Measurements from ENCODE around the gene IMPG1.

DNA sequence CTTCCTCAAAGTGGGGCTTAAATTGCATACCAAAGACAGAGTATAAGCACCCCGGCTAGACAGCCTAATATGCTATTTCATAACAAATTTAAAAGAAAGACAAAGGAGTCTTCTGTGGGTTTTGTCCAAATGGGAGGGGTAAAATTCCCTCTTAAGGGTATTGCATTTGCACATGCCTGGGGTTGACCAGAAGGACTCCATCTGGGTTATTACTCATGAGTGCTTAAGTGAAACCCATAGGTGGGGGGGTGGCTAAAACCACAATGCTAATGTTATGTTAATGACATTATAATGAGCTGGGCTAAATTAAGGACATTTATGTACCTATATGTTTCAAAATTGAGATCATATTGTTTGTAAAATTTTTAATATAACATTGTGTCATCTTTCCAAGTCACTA is 15.0 kb downstream of the IMPG1 start:
- TF ChIP-seq, protein P1, sequence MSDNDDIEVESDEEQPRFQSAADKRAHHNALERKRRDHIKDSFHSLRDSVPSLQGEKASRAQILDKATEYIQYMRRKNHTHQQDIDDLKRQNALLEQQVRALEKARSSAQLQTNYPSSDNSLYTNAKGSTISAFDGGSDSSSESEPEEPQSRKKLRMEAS (CRISPR knock-in tag; IDR thresholded peaks at IDR 0.05), result no peak
- TF ChIP-seq, protein P2, sequence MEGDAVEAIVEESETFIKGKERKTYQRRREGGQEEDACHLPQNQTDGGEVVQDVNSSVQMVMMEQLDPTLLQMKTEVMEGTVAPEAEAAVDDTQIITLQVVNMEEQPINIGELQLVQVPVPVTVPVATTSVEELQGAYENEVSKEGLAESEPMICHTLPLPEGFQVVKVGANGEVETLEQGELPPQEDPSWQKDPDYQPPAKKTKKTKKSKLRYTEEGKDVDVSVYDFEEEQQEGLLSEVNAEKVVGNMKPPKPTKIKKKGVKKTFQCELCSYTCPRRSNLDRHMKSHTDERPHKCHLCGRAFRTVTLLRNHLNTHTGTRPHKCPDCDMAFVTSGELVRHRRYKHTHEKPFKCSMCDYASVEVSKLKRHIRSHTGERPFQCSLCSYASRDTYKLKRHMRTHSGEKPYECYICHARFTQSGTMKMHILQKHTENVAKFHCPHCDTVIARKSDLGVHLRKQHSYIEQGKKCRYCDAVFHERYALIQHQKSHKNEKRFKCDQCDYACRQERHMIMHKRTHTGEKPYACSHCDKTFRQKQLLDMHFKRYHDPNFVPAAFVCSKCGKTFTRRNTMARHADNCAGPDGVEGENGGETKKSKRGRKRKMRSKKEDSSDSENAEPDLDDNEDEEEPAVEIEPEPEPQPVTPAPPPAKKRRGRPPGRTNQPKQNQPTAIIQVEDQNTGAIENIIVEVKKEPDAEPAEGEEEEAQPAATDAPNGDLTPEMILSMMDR (IDR thresholded peaks at IDR 0.05), result no peak
- TF ChIP-seq, protein P3, sequence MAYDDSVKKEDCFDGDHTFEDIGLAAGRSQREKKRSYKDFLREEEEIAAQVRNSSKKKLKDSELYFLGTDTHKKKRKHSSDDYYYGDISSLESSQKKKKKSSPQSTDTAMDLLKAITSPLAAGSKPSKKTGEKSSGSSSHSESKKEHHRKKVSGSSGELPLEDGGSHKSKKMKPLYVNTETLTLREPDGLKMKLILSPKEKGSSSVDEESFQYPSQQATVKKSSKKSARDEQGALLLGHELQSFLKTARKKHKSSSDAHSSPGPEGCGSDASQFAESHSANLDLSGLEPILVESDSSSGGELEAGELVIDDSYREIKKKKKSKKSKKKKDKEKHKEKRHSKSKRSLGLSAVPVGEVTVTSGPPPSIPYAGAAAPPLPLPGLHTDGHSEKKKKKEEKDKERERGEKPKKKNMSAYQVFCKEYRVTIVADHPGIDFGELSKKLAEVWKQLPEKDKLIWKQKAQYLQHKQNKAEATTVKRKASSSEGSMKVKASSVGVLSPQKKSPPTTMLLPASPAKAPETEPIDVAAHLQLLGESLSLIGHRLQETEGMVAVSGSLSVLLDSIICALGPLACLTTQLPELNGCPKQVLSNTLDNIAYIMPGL (CRISPR knock-in tag; IDR thresholded peaks at IDR 0.05), result no peak
- TF ChIP-seq, protein P4, sequence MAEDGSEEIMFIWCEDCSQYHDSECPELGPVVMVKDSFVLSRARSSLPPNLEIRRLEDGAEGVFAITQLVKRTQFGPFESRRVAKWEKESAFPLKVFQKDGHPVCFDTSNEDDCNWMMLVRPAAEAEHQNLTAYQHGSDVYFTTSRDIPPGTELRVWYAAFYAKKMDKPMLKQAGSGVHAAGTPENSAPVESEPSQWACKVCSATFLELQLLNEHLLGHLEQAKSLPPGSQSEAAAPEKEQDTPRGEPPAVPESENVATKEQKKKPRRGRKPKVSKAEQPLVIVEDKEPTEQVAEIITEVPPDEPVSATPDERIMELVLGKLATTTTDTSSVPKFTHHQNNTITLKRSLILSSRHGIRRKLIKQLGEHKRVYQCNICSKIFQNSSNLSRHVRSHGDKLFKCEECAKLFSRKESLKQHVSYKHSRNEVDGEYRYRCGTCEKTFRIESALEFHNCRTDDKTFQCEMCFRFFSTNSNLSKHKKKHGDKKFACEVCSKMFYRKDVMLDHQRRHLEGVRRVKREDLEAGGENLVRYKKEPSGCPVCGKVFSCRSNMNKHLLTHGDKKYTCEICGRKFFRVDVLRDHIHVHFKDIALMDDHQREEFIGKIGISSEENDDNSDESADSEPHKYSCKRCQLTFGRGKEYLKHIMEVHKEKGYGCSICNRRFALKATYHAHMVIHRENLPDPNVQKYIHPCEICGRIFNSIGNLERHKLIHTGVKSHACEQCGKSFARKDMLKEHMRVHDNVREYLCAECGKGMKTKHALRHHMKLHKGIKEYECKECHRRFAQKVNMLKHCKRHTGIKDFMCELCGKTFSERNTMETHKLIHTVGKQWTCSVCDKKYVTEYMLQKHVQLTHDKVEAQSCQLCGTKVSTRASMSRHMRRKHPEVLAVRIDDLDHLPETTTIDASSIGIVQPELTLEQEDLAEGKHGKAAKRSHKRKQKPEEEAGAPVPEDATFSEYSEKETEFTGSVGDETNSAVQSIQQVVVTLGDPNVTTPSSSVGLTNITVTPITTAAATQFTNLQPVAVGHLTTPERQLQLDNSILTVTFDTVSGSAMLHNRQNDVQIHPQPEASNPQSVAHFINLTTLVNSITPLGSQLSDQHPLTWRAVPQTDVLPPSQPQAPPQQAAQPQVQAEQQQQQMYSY (CRISPR knock-in tag; IDR thresholded peaks at IDR 0.05), result no peak
- TF ChIP-seq, protein P5, sequence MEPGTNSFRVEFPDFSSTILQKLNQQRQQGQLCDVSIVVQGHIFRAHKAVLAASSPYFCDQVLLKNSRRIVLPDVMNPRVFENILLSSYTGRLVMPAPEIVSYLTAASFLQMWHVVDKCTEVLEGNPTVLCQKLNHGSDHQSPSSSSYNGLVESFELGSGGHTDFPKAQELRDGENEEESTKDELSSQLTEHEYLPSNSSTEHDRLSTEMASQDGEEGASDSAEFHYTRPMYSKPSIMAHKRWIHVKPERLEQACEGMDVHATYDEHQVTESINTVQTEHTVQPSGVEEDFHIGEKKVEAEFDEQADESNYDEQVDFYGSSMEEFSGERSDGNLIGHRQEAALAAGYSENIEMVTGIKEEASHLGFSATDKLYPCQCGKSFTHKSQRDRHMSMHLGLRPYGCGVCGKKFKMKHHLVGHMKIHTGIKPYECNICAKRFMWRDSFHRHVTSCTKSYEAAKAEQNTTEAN (CRISPR knock-in tag; IDR thresholded peaks at IDR 0.05), result no peak
- TF ChIP-seq TEAD1 (CRISPR knock-in tag; IDR thresholded peaks at IDR 0.05) (no peak), ZNF532 (CRISPR knock-in tag; IDR thresholded peaks at IDR 0.05; ENCODE audit: borderline replicate concordance) (no peak), FOXJ3 (CRISPR knock-in tag; IDR thresholded peaks at IDR 0.05; ENCODE audit: borderline replicate concordance) (no peak)
